Measurements from ENCODE around the gene PLAC8L1. TPM values are rescaled to one million over a fixed set of nuclear protein-coding genes. Genes with fewer than 3 reads are reported as not detected.

Gene PLAC8L1
- total and polyA plus RNA-seq, 2 of the 13 experiments (the other 11 are each of a cell fraction or from before 2014, with no cell fraction given) = 0.44 TPM; not detected in 1

DNA sequence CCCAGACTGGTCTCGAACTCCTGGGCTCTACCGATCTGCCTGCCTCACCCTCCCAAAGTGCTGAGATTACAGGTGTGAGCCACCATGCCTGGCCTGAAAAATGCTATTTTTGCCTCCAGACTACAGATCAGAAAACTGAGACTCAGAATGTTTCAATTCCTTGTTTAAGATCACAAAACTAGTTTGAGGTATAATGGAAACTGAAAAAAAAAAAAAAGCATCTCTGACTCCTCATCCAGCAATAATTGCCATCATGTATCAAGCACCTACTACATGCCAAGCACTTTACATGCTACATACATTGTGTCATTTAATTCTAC lies 35.6 kb downstream of the PLAC8L1 start:
- no TSS peak for BruUV-seq (replicated peaks)
- Histone ChIP-seq H3K27me3 (ENCODE audit: control insufficient read depth in 1 of 2, insufficient read depth in 2 of 2, low read length in 2 of 2) (no peaks in the 10 kb centered on the region), H3K79me2 (ENCODE audit: insufficient read depth, low read length) (no peaks in the 10 kb centered on the region), H3K4me2 (ENCODE audit: low read depth, low read length) (no peak overlapping the region), H3K9me3 (ENCODE audit: low read length) (no peaks in the 10 kb centered on the region), H3K9ac (ENCODE audit: insufficient read depth, low read depth, low read length) (no peak overlapping the region), H3K27ac (ENCODE audit: extremely low read length, insufficient read depth, low read length) (no peak overlapping the region), H3K36me3 (replicated peaks in 1 of 2; ENCODE audit: control insufficient read depth in 1 of 2, insufficient read depth in 2 of 2, low read length in 2 of 2) (no peaks in the 10 kb centered on the region), H2AFZ (ENCODE audit: low read length) (no peak overlapping the region), H3K4me1 (ENCODE audit: insufficient read depth, low read length) (peaks cover 8% of the 10 kb centered on the region; the same call in 1 of the 2 replicates), H3K4me3 (replicated peaks in 1 of 3; ENCODE audit: insufficient read depth in 1 of 3, low read depth in 2 of 3, low read length in 3 of 3) (no peak overlapping the region), H4K20me1 (ENCODE audit: insufficient read depth, low read length) (no peaks in the 10 kb centered on the region)
- ChIA-PET CTCF (ENCODE audit: low intra/inter-chr PET ratio, low total read pairs) (no interaction called here), POLR2A (no interaction called here)
- ATAC-seq (no peak), DNase-seq (ENCODE audit: low spot score) (no peak), FAIRE-seq (no peak)
- intact Hi-C loops (cut with micrococcal nuclease; ENCODE audit: unreplicated experiment) = no loop called here
- in situ Hi-C loops (cut with HindIII; ENCODE audit: extremely low pct_ligation_motif_present, low pct_unique_long_range_greater_than_20kb) = no loop called here
- TF ChIP-seq FOXC1 (CRISPR knock-in tag; IDR thresholded peaks at IDR 0.05; ENCODE audit: borderline replicate concordance) = no peak
- no peak for TF ChIP-seq PAF1 (CRISPR knock-in tag; IDR thresholded peaks at IDR 0.05)
- no peak for TF ChIP-seq SMYD3 (CRISPR knock-in tag; IDR thresholded peaks at IDR 0.05)
- TF ChIP-seq RARG (CRISPR knock-in tag; IDR thresholded peaks at IDR 0.05; ENCODE audit: low read depth) = no peak
- TF ChIP-seq, protein P1, sequence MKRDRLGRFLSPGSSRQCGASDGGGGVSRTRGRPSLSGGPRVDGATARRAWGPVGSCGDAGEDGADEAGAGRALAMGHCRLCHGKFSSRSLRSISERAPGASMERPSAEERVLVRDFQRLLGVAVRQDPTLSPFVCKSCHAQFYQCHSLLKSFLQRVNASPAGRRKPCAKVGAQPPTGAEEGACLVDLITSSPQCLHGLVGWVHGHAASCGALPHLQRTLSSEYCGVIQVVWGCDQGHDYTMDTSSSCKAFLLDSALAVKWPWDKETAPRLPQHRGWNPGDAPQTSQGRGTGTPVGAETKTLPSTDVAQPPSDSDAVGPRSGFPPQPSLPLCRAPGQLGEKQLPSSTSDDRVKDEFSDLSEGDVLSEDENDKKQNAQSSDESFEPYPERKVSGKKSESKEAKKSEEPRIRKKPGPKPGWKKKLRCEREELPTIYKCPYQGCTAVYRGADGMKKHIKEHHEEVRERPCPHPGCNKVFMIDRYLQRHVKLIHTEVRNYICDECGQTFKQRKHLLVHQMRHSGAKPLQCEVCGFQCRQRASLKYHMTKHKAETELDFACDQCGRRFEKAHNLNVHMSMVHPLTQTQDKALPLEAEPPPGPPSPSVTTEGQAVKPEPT (CRISPR knock-in tag; IDR thresholded peaks at IDR 0.05; ENCODE audit: low read depth) = no peak
- no peak for TF ChIP-seq HNRNPUL1 (IDR thresholded peaks at IDR 0.05; ENCODE audit: low read depth, low read length)
- no peak for TF ChIP-seq ZBTB3 (CRISPR knock-in tag; IDR thresholded peaks at IDR 0.05; ENCODE audit: borderline replicate concordance, low read depth)
- TF ChIP-seq ZNF552 (CRISPR knock-in tag; IDR thresholded peaks at IDR 0.05; ENCODE audit: borderline replicate concordance) = no peak
- no peak for TF ChIP-seq FOSL1 (CRISPR knock-in tag; IDR thresholded peaks at IDR 0.05; ENCODE audit: borderline replicate concordance)
- no peak for TF ChIP-seq ZNF18 (CRISPR knock-in tag; IDR thresholded peaks at IDR 0.05; ENCODE audit: insufficient replicate concordance)
- no peak for TF ChIP-seq PHF5A (CRISPR knock-in tag; IDR thresholded peaks at IDR 0.05; ENCODE audit: low read depth, unreplicated experiment)
- no peak for TF ChIP-seq ZNF414 (CRISPR knock-in tag; IDR thresholded peaks at IDR 0.05)
- no peak for TF ChIP-seq MED13 (CRISPR knock-in tag; IDR thresholded peaks at IDR 0.05)
- no peak for TF ChIP-seq ZNF205 (CRISPR knock-in tag; IDR thresholded peaks at IDR 0.05)
- TF ChIP-seq FOXK1 (CRISPR knock-in tag; IDR thresholded peaks at IDR 0.05; ENCODE audit: borderline replicate concordance, low read depth) = no peak
- no peak for TF ChIP-seq ZNF224 (CRISPR knock-in tag; IDR thresholded peaks at IDR 0.05)
- TF ChIP-seq ZNF607 (CRISPR knock-in tag; IDR thresholded peaks at IDR 0.05; ENCODE audit: borderline replicate concordance) = no peak
- WGBS (ENCODE audit: low lambda C conversion rate) = 92% methylated on average over 2 of the region's 2 CpGs
